8988T (cell line): ENCODE results near the gene FAM171A1.
A peak's percentile ranks its signal among the peaks of the same experiment; 100 is the strongest.
"Not testable (repeated sequence)": the region's sequence is repeated elsewhere in the genome, so short reads cannot be mapped to it uniquely, and the experiment has no call there.

Experiments
- DNase-seq: peaks from one replicate; pipeline ENCODE4 v3.0.0; 2011

The FAM171A1 gene

GRCh38 chr10:15278786-15279185, 92.3 kb downstream of the FAM171A1 start:
- no peak for DNase-seq

- DNase-seq: not testable (repeated sequence)
Observed at GRCh38 chr10:15276039-15276438, 95.0 kb downstream of the FAM171A1 start.

GRCh38 chr10:15269838-15270237, 101.3 kb downstream of the FAM171A1 start:
- not testable (repeated sequence) for DNase-seq

- no peak for DNase-seq
Observed at GRCh38 chr10:15267496-15267895, 103.6 kb downstream of the FAM171A1 start.

- DNase-seq: no peak
Observed at GRCh38 chr10:15266117-15266516, 105.0 kb downstream of the FAM171A1 start.

GRCh38 chr10:15265558-15265957, 105.5 kb downstream of the FAM171A1 start:
- no peak for DNase-seq

GRCh38 chr10:15265056-15265455, 106.0 kb downstream of the FAM171A1 start:
- DNase-seq: no peak

- DNase-seq: no peak
Observed at GRCh38 chr10:15263657-15264323, 107.3 kb downstream of the FAM171A1 start.

- peak; percentile 42 for DNase-seq
Observed at GRCh38 chr10:15262036-15262713, 108.9 kb downstream of the FAM171A1 start.

- no peak for DNase-seq
Observed at GRCh38 chr10:15259136-15259535, 112.0 kb downstream of the FAM171A1 start.

GRCh38 chr10:15258255-15258654, 112.8 kb downstream of the FAM171A1 start:
- no peak for DNase-seq

GRCh38 chr10:15255961-15256360, 115.1 kb downstream of the FAM171A1 start:
- DNase-seq: no peak

- no peak for DNase-seq
Observed at GRCh38 chr10:15254808-15255648, 116.1 kb downstream of the FAM171A1 start.

- no peak for DNase-seq
Observed at GRCh38 chr10:15253951-15254807, 116.9 kb downstream of the FAM171A1 start.

- DNase-seq: no peak
Observed at GRCh38 chr10:15252396-15252795, 118.7 kb downstream of the FAM171A1 start.

- no peak for DNase-seq
Observed at GRCh38 chr10:15251791-15252380, 119.2 kb downstream of the FAM171A1 start.

GRCh38 chr10:15245530-15245929, 125.6 kb downstream of the FAM171A1 start:
- DNase-seq: no peak

- DNase-seq: no peak
Observed at GRCh38 chr10:15244635-15245197, 126.4 kb downstream of the FAM171A1 start.

GRCh38 chr10:15242261-15242840, 128.7 kb downstream of the FAM171A1 start:
- DNase-seq: no peak

GRCh38 chr10:15241306-15241705, 129.8 kb downstream of the FAM171A1 start:
- no peak for DNase-seq

- DNase-seq: no peak
Observed at GRCh38 chr10:15238555-15239335, 132.3 kb downstream of the FAM171A1 start.
